ENCODE measurements around the gene IPO7.
"Not testable (repeated sequence)": the region's sequence is repeated elsewhere in the genome, so short reads cannot be mapped to it uniquely, and the experiment has no call there.

IPO7 gene

DNA sequence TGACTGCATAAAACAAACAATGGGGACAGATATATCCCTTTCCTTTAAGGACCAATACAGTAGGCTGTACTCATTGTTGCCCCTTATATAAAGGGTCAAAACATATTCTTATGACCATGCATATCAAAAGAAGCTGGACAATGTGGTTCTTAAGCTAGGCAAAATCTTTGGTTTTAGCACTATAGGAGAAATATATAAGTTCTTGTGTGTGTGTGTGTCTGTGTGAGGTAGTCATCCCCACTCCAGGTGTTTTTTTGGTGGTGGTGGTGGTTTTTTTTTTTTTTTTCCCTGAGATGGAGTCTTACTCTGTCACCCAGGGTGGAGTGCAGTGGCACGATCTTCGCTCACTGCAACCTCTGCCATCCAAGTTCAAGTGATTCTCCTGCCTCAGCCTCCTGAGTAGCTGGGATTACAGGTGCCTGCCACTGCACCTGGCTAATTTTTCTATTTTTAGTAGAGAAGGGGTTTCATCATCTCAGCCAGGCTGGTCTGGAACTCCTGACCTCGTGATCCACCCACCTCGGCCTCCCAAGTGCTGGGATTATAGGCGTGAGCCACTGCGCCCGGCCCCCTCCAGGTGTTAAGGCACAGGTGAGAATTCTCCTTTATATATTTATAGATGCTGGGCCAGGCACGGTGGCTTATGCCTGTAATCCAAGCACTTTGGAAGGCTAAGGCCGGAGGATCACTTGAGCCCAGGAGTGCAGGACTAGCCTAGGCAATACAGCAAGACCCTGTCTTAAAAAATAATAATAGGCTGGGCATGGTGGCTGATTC lies 64.3 kb downstream of the IPO7 start:
- H3K4me3 ChIP-seq, result no peak overlapping the region
- peaks cover 22 to 42% (median 35%) of the 10 kb centered on the region in 11 experiments for H3K9me3 ChIP-seq (replicated peaks in 1 of 11)
- H4K20me1 ChIP-seq, result peaks cover 0 to 13% (median 0%) of the 10 kb centered on the region in 11 experiments; a peak in 8 of 22 replicates
- peaks cover 66 to 83% (median 79%) of the 10 kb centered on the region in 11 experiments for H3K36me3 ChIP-seq
- no peak for TF ChIP-seq Cebpa-rat (IDR thresholded peaks at IDR 0.05)
- no peaks in the 10 kb centered on the region for H3K4me1 ChIP-seq
- no peak overlapping the region for H3K4me2 ChIP-seq
- H3K27me3 ChIP-seq, result no peaks in the 10 kb centered on the region
- no peak overlapping the region for H3K9ac ChIP-seq
- H3K27ac ChIP-seq, result no peak overlapping the region

DNA sequence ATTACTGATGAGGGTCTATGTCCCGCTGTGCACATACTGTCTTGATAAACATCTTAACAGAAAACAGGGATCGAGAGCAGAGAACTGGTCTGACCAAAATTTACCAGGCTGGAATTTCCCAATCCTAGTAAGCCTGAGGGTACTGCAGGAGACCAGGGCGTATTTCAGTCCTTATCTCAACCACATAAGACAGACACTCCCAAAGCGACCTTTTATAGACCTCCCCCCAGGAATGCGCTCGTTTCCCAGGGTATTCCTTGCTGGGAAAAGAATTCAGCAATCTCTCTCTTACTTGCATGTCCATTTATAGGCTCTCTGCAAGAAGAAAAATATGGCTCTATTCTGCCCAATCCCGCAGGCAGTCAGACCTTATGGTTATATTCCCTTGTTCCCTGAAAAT lies 67.6 kb downstream of the IPO7 start:
- H3K36me3 ChIP-seq, result peaks cover 35 to 51% (median 47%) of the 10 kb centered on the region in 11 experiments
- peaks cover 22 to 42% (median 35%) of the 10 kb centered on the region in 11 experiments for H3K9me3 ChIP-seq (replicated peaks in 1 of 11)
- not testable (repeated sequence) for H4K20me1 ChIP-seq, H3K27ac ChIP-seq, H3K4me3 ChIP-seq, H3K4me2 ChIP-seq, H3K9ac ChIP-seq, H3K27me3 ChIP-seq, H3K4me1 ChIP-seq

DNA sequence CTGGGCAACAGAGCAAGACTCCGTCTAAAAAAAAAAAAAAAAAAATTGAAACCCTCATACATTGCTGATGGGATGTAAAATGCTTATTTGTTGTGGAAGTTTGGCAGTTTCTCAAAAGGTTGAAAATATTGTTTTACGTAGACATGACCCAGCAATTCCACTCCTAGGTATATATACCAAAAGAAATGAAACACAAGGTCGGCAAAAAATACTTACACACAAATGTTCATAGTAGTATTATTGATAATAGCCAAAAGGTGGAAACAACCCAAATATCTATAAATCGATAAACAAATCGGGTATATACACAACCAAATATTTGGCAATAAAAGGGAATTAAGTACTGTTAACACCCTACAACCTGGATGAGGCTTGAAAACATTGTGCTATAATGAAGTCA lies 71.3 kb downstream of the IPO7 start:
- no peak for TF ChIP-seq Cebpa-rat (IDR thresholded peaks at IDR 0.05)
- H3K9ac ChIP-seq, result no peak overlapping the region

DNA sequence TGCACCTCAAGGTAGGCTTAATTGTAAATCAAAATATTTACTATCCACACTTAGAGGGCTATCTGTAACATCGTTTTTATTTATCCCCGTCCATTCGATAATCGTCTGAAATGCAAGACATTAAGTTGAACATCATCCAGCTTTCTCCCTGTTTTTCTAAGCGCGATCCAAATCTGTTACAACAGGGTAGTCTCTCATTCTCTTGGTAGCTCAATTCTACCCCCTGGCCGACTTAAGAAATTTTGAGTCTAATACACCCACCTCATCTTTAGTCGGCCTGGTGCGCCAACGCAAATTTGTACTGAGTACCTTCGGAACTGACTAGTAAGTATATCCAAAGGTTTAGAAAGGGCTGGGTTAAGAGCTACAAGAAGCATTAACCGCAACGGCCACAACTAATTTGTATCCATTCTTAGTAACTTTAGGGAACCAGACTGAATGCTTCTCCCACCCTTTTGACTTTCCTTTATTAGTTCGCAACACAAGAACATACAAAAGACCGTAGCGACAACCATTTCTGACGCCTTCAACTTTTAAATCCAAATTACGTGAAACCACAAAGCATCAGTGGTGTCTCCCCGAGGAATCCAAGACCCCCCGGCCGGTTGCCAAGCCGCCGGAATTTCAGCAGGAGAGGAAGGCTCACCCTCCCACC lies 75.3 kb downstream of the IPO7 start:
- Histone ChIP-seq H3K27me3 (no peaks in the 10 kb centered on the region), H3K4me1 (peaks cover 20 to 33% (median 26%) of the 10 kb centered on the region in 10 experiments), H3K4me2 (peak overlapping the region; percentile 62 to 97 (median 85)), H3K4me3 (peak overlapping the region; percentile 76 to 97 (median 86)), H3K9me3 (replicated peaks in 1 of 11) (no peaks in the 10 kb centered on the region), H3K27ac (peak overlapping the region; percentile 96 to 100 (median 99)), H3K36me3 (no peaks in the 10 kb centered on the region; a peak in 1 of 22 replicates), H4K20me1 (no peaks in the 10 kb centered on the region), H3K9ac (peak overlapping the region; percentile 94 to 100 (median 99))
- no peak for TF ChIP-seq Cebpa-rat (IDR thresholded peaks at IDR 0.05)

More for the DNA sequence above, 71.3 kb downstream of the IPO7 start:
- Histone ChIP-seq H3K4me1 (peaks cover 0 to 12% (median 9%) of the 10 kb centered on the region in 10 experiments; a peak in 13 of 20 replicates), H3K4me2 (no peak overlapping the region), H3K9me3 (replicated peaks in 1 of 11) (peaks cover 14 to 17% (median 14%) of the 10 kb centered on the region in 11 experiments), H3K4me3 (no peak overlapping the region), H3K27me3 (no peaks in the 10 kb centered on the region), H3K36me3 (peaks cover 5 to 15% (median 12%) of the 10 kb centered on the region in 11 experiments; a peak in 18 of 22 replicates), H3K27ac (no peak overlapping the region), H4K20me1 (no peaks in the 10 kb centered on the region)

DNA sequence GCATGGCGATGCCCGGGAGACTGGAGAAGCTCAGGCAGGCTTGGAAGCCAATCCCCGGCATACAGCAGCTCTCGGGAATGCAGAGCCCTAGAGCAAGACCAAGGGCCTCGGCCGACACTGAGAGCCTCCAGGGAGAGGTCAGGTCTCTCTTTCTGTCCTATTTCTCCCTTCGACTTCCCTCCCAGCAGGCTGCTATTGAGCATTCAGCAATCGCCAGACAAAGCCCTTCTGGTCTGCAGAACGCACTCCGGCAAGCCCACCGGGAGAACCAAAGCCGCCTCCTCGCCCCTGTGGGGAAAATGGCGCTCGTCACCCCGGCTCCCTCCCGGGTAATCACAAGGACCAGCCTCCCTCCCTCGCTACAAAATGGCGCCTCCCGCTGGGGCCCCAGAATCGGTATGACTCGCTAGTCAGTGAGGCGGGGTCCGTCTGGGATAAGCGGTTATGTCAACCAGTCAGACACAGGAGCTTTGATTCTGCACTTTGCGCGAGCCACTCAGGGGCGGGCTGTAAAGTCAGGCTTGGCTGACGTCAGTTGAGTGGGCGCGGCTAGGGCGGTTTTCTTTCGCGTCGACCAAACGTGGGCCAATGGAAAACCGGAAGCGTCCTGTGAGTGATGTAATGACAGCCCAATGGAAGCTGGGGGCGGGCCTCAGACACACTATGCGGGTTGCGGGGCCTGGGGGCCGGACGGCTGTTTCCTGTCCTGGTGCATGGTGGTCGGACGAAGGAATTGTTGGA lies 76.0 kb downstream of the IPO7 start, which contains the start of gene ZNF143:
Gene ZNF143 (plus strand): TSS at position 691 of the 741 bp plus-strand sequence. CDS start 10,297 bp downstream, outside the sequence.
- H3K9me3 ChIP-seq (replicated peaks in 1 of 11), result no peaks in the 10 kb centered on the region
- peak within 1 kb of the TSS; percentile 76 to 98 (median 89) for H3K4me2 ChIP-seq
- H4K20me1 ChIP-seq, result no peaks in the 10 kb centered on the region
- H3K4me3 ChIP-seq, result peak within 1 kb of the TSS; percentile 76 to 97 (median 86)
- no peaks in the 10 kb centered on the region for H3K27me3 ChIP-seq
- peaks cover 0 to under 1% (median 0%) of the 10 kb centered on the region in 11 experiments; a peak in 1 of 22 replicates for H3K36me3 ChIP-seq
- H3K4me1 ChIP-seq, result peaks cover 20 to 33% (median 26%) of the 10 kb centered on the region in 10 experiments
- peak within 1 kb of the TSS; percentile 96 to 100 (median 99) for H3K27ac ChIP-seq
- H3K9ac ChIP-seq, result peak within 1 kb of the TSS; percentile 94 to 100 (median 99)
- TF ChIP-seq Cebpa-rat (IDR thresholded peaks at IDR 0.05), result no peak

DNA sequence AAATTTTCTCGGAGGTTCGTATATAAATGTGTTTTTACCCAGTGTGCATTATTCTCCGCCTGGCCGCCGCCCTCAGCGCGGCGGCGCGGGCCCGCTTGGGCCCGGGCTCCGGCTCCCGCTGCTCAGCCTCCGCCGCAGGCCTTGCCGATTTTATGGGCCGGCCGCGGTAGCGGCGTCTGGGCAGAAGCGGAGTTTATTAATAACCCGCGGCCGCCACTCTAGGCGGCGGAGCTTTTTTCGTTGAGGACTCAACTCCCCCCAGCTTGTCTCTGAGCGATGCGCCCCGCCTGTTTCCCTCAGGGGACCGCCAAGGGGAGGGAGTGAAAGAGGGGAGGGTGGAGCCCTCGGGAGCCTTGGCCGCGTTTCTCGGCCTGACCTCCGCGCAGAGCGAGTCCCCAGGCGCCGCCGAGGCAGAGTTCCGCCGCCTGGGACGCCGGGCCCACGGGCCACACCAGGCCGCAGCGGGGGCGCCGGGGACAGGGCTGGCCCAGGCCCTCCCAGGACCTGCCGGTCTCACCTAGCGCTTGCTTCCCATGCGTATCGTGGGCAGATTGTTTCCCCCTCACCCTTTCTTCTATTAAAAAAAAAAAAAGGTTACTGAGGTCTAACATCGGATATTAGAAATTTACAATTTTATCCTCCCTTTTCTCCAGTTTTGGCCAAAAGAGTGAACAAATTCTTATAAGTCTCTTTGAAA lies 76.8 kb downstream of the IPO7 start:
- Histone ChIP-seq H3K9me3 (replicated peaks in 1 of 11) (no peaks in the 10 kb centered on the region), H3K27ac (peak overlapping the region; percentile 96 to 100 (median 99)), H3K4me3 (peak overlapping the region; percentile 60 to 91 (median 70)), H3K4me2 (peak overlapping the region; percentile 76 to 98 (median 89)), H3K4me1 (peaks cover 20 to 33% (median 26%) of the 10 kb centered on the region in 10 experiments), H3K27me3 (no peaks in the 10 kb centered on the region), H3K36me3 (peaks cover 0 to 5% (median 0%) of the 10 kb centered on the region in 11 experiments; a peak in 5 of 22 replicates), H3K9ac (peak overlapping the region; percentile 94 to 100 (median 99)), H4K20me1 (peaks cover 0 to 5% (median 0%) of the 10 kb centered on the region in 11 experiments; a peak in 1 of 22 replicates)
- no peak for TF ChIP-seq Cebpa-rat (IDR thresholded peaks at IDR 0.05)

DNA sequence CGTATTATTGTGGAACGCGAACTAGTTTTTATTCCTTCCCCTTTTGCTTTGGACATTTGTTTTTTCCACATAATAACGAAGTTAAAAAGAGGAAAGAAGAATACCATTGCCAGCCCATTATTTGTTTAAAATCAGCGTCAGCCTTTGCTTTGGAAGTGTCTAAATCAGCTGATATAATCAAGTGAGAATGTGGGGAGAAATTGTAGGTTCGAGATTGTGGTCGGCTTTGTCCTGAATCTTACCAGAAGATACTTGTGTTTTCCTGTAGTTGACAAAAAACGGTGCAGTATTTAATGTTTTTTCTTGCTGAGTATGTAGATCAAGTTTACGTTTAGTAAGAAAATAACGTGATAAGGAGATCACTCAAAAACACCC lies 77.3 kb downstream of the IPO7 start:
- H3K4me1 ChIP-seq, result peaks cover 20 to 33% (median 26%) of the 10 kb centered on the region in 10 experiments
- no peak for TF ChIP-seq Cebpa-rat (IDR thresholded peaks at IDR 0.05)
- H3K27ac ChIP-seq, result peak overlapping the region; percentile 96 to 100 (median 99)
- H3K9ac ChIP-seq, result peak overlapping the region; percentile 94 to 100 (median 99)
- H3K36me3 ChIP-seq, result peaks cover 0 to 11% (median 0%) of the 10 kb centered on the region in 11 experiments; a peak in 5 of 22 replicates
- no peaks in the 10 kb centered on the region for H3K27me3 ChIP-seq
- H3K9me3 ChIP-seq (replicated peaks in 1 of 11), result no peaks in the 10 kb centered on the region
- H3K4me2 ChIP-seq, result peak overlapping the region; percentile 76 to 98 (median 89)
- peaks cover 0 to 6% (median 0%) of the 10 kb centered on the region in 11 experiments; a peak in 1 of 22 replicates for H4K20me1 ChIP-seq
- peak overlapping the region; percentile 60 to 91 (median 70) for H3K4me3 ChIP-seq

DNA sequence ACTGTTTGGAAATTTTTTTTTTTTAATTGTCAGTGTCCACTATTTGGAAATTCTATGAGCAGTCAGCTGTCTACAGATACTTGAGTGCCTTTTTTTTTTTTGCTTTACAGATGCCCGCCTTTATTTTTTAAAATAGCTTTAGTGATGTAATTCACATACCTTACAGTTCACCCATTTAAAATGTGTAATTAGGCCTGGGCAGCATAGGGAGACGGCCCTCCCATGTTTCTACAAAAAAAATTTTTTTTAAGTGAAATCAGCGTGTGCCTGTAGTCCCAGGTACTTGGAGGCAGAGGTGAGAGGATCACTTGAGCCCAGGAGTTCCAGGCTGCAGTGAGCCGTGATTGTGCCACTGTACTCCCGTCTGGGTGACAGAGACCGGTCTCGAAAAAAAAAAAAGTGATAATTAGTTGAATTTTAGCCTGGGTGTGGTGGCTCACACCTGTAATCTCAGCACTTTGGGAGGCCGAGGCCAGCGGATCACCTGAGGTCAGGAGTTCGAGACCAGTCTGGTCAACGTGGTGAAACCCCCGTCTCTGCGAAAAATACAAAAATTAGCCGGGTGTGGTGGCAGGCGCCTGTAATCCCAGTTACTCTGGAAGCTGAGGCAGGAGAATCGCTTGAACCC lies 77.8 kb downstream of the IPO7 start:
- Histone ChIP-seq H3K4me1 (peaks cover 20 to 33% (median 26%) of the 10 kb centered on the region in 10 experiments), H4K20me1 (peaks cover 0 to 6% (median 0%) of the 10 kb centered on the region in 11 experiments; a peak in 1 of 22 replicates), H3K9me3 (replicated peaks in 1 of 11) (no peaks in the 10 kb centered on the region), H3K36me3 (peaks cover 0 to 16% (median 0%) of the 10 kb centered on the region in 11 experiments; a peak in 8 of 22 replicates), H3K27ac (peak overlapping the region; percentile 96 to 100 (median 99)), H3K27me3 (no peaks in the 10 kb centered on the region), H3K4me2 (peak overlapping the region; percentile 76 to 98 (median 89)), H3K4me3 (peak overlapping the region; percentile 60 to 91 (median 70)), H3K9ac (peak overlapping the region; percentile 94 to 100 (median 99))
- no peak for TF ChIP-seq Cebpa-rat (IDR thresholded peaks at IDR 0.05)
